Measurements from ENCODE around the gene CADM2.

- no peak for TF ChIP-seq CTCF (conservative IDR thresholded peaks at IDR 0.05; ENCODE audit: low read depth, low read length)
- TF ChIP-seq EZH2 (IDR thresholded peaks at IDR 0.05; ENCODE audit: borderline replicate concordance, low read depth, low read length, poor library complexity, severe bottlenecking), result no peak
These were observed 644.6 kb downstream of the CADM2 start for GRCh38 chr3:85603378-85603777.

All from A673 (cell line).